ENCODE results near the gene ACBD6. TPM values are rescaled to one million over a fixed set of nuclear protein-coding genes. Genes with fewer than 3 reads are reported as not detected.

Gene ACBD6
- total RNA-seq, 2 donors from 2014 or later: 44.0 to 53.5 TPM

- ATAC-seq (ENCODE audit: insufficient number of reproducible peaks, low FRiP score, low read depth): no peak
- DNase-seq (ENCODE audit: low spot score): no peak
- H3K4me1 ChIP-seq (ENCODE audit: control insufficient read depth in 1 of 2, low read depth in 2 of 2): no peaks in the 10 kb centered on the region
- no peak for TF ChIP-seq CTCF (IDR thresholded peaks at IDR 0.05)
- no peak overlapping the region for H3K4me3 ChIP-seq
- H3K27me3 ChIP-seq (replicated peaks; ENCODE audit: insufficient read depth): no peaks in the 10 kb centered on the region
- H3K36me3 ChIP-seq: no peaks in the 10 kb centered on the region
- no peaks in the 10 kb centered on the region for H3K9me3 ChIP-seq
- no peak overlapping the region for H3K27ac ChIP-seq
Measured at GRCh38 chr1:180270530-180271271, 231.7 kb downstream of the ACBD6 start.

GRCh38 chr1:180269645-180270529 is 232.5 kb downstream of the ACBD6 start:
- H3K4me3 ChIP-seq: no peak overlapping the region
- no peaks in the 10 kb centered on the region for H3K9me3 ChIP-seq
- no peak for ATAC-seq (ENCODE audit: insufficient number of reproducible peaks, low FRiP score, low read depth)
- H3K36me3 ChIP-seq: no peaks in the 10 kb centered on the region
- H3K27ac ChIP-seq: no peak overlapping the region
- no peaks in the 10 kb centered on the region for H3K27me3 ChIP-seq (replicated peaks; ENCODE audit: insufficient read depth)
- DNase-seq (ENCODE audit: low spot score): no peak
- TF ChIP-seq CTCF (IDR thresholded peaks at IDR 0.05): no peak
- H3K4me1 ChIP-seq (ENCODE audit: control insufficient read depth in 1 of 2, low read depth in 2 of 2): no peaks in the 10 kb centered on the region

GRCh38 chr1:180268556-180269075 is 233.8 kb downstream of the ACBD6 start:
- no peaks in the 10 kb centered on the region for H3K9me3 ChIP-seq
- H3K27me3 ChIP-seq (replicated peaks; ENCODE audit: insufficient read depth): no peaks in the 10 kb centered on the region
- no peak for TF ChIP-seq CTCF (IDR thresholded peaks at IDR 0.05)
- H3K27ac ChIP-seq: no peak overlapping the region
- H3K4me1 ChIP-seq (ENCODE audit: control insufficient read depth in 1 of 2, low read depth in 2 of 2): no peaks in the 10 kb centered on the region
- H3K4me3 ChIP-seq: no peak overlapping the region
- ATAC-seq (ENCODE audit: insufficient number of reproducible peaks, low FRiP score, low read depth) (no peak), DNase-seq (ENCODE audit: low spot score) (no peak)
- no peaks in the 10 kb centered on the region for H3K36me3 ChIP-seq

GRCh38 chr1:180267761-180268555 is 234.4 kb downstream of the ACBD6 start:
- Histone ChIP-seq H3K27me3 (replicated peaks; ENCODE audit: insufficient read depth) (no peaks in the 10 kb centered on the region), H3K36me3 (no peaks in the 10 kb centered on the region), H3K4me1 (ENCODE audit: control insufficient read depth in 1 of 2, low read depth in 2 of 2) (peaks cover 0 to 2% of the 10 kb centered on the region in 2 donors), H3K27ac (no peak overlapping the region), H3K9me3 (no peaks in the 10 kb centered on the region), H3K4me3 (no peak overlapping the region)
- DNase-seq (ENCODE audit: low spot score) (no peak), ATAC-seq (ENCODE audit: insufficient number of reproducible peaks, low FRiP score, low read depth) (no peak)
- TF ChIP-seq CTCF (IDR thresholded peaks at IDR 0.05): no peak
